HepG2 (cell line): ENCODE results near the gene ARL4D. TPM values are rescaled to one million over a fixed set of nuclear protein-coding genes. Genes with fewer than 3 reads are reported as not detected.

Experiments used
- ARNT ChIP-seq: fragments of 450-650 bp; IDR thresholded peaks from 2 replicates; pipeline ENCODE4 v1.6.1; 2017
- IKZF4 ChIP-seq: sonication (generic); formaldehyde crosslinking; IDR thresholded peaks from 2 replicates; pipeline ENCODE4 v1.5.1; 2020; ENCODE audit warnings: borderline replicate concordance, mild to moderate bottlenecking, low read depth, missing genetic modification reagents; ENCODE audit errors: not compliant biosample characterization
- JARID2 ChIP-seq: sonication (generic); formaldehyde crosslinking; IDR thresholded peaks from 2 replicates; pipeline ENCODE4 v1.8.1; 2023; ENCODE audit warnings: missing genetic modification reagents, inconsistent platforms; ENCODE audit not compliant: insufficient replicate concordance
- NFE2L2 ChIP-seq: fragments of 150-350 bp; IDR thresholded peaks from 2 replicates; pipeline ENCODE4 v1.6.1; 2014; ENCODE audit warnings: low read length
- NONO ChIP-seq, 2 experiments: fragments of 450-650 bp in 1 of 2; sonication (generic) in 1 of 2; formaldehyde crosslinking in 1 of 2; IDR thresholded peaks in 1 of 2; conservative IDR thresholded peaks in 1 of 2; 2 replicates each; pipeline versions ENCODE4 v1.6.1 to v1.8.0; 2017 to 2022; ENCODE audit warnings: mild to moderate bottlenecking in 1 of 2, missing genetic modification reagents in 1 of 2, moderate library complexity in 1 of 2
- NR1H2 ChIP-seq: sonication (generic); formaldehyde crosslinking; IDR thresholded peaks from 2 replicates; pipeline ENCODE4 v1.8.1; 2022; ENCODE audit warnings: low read depth, missing genetic modification reagents, borderline replicate concordance
- PAX8 ChIP-seq: sonication (generic); formaldehyde crosslinking; IDR thresholded peaks from 2 replicates; pipeline ENCODE4 v1.8.0; 2022; ENCODE audit warnings: mild to moderate bottlenecking, missing genetic modification reagents, borderline replicate concordance
- RFX1 ChIP-seq: fragments of 450-650 bp; IDR thresholded peaks from 2 replicates; pipeline ENCODE4 v1.6.1; 2017
- RFX3 ChIP-seq: IDR thresholded peaks from 2 replicates; pipeline ENCODE4 v1.6.1; 2016; ENCODE audit warnings: missing biosample characterization, missing genetic modification reagents
- SP5 ChIP-seq: IDR thresholded peaks from 2 replicates; pipeline ENCODE4 v1.6.1; 2016; ENCODE audit warnings: low read depth, borderline replicate concordance
- ZKSCAN8 ChIP-seq: IDR thresholded peaks from 2 replicates; pipeline ENCODE4 v1.6.1; 2016; ENCODE audit warnings: borderline replicate concordance, missing genetic modification reagents, missing compliant biosample characterization
- ZNF331 ChIP-seq: sonication (generic); formaldehyde crosslinking; IDR thresholded peaks from 2 replicates; pipeline ENCODE4 v1.4.0; 2020; ENCODE audit warnings: missing genetic modification reagents
- ZNF33A ChIP-seq: sonication (generic); formaldehyde crosslinking; IDR thresholded peaks from 2 replicates; pipeline ENCODE4 v1.5.1; 2020; ENCODE audit warnings: missing genetic modification reagents, mild to moderate bottlenecking, moderate library complexity, borderline replicate concordance
- polyA plus RNA-seq, 8 experiments: library from polyadenylated mRNA; depleted of rRNA in 3 of 8; stranded (reverse) in 7 of 8; unstranded in 1 of 8; fragments of >200 nt; fragmentation: Illumina TruSeq in 4 of 8; extraction: Trizol in 4 of 8; gene quantifications; 2 replicates each; pipeline versions ENCODE4 v1.2.1 to v1.2.3, GENCODE V29; 2011 to 2016; ENCODE audit warnings: low read depth in 4 of 8, missing spikeins in 1 of 8, mixed read lengths in 1 of 8; ENCODE audit not compliant: insufficient read depth in 1 of 8
- total RNA-seq, 5 experiments: library from RNA; depleted of rRNA; stranded (reverse); fragments of >200 nt; fragmentation: Illumina TruSeq; extraction: Trizol; gene quantifications; 2 replicates each; pipeline ENCODE4 v1.2.3, GENCODE V29; 2016; ENCODE audit warnings: low read depth in 1 of 5
- TF ChIP-seq, protein P1 (sequence below): IDR thresholded peaks from 2 replicates; pipeline ENCODE4 v1.6.1; 2016
- TF ChIP-seq, protein P2 (sequence below): sonication (generic); formaldehyde crosslinking; IDR thresholded peaks from 2 replicates; pipeline ENCODE4 v1.4.0; 2020; ENCODE audit warnings: mild to moderate bottlenecking, missing genetic modification reagents
- TF ChIP-seq, protein P3 (sequence below): sonication (generic); formaldehyde crosslinking; conservative IDR thresholded peaks from 2 replicates; pipeline ENCODE4 v1.8.0; 2022; ENCODE audit warnings: missing genetic modification reagents
- TF ChIP-seq, protein P4 (sequence below): sonication (generic); formaldehyde crosslinking; IDR thresholded peaks from 2 replicates; pipeline ENCODE4 v1.9.0; 2021; ENCODE audit warnings: missing genetic modification reagents, borderline replicate concordance
- TF ChIP-seq, protein P5 (sequence below): sonication (generic); formaldehyde crosslinking; IDR thresholded peaks from 2 replicates; pipeline ENCODE4 v1.8.0; 2022; ENCODE audit warnings: mild to moderate bottlenecking, missing genetic modification reagents, moderate library complexity

Gene ARL4D
- total and polyA plus RNA-seq, 2 of the 13 experiments (the other 11 are each of a cell fraction or from before 2014, with no cell fraction given), result 9.0 to 25.9 TPM

DNA sequence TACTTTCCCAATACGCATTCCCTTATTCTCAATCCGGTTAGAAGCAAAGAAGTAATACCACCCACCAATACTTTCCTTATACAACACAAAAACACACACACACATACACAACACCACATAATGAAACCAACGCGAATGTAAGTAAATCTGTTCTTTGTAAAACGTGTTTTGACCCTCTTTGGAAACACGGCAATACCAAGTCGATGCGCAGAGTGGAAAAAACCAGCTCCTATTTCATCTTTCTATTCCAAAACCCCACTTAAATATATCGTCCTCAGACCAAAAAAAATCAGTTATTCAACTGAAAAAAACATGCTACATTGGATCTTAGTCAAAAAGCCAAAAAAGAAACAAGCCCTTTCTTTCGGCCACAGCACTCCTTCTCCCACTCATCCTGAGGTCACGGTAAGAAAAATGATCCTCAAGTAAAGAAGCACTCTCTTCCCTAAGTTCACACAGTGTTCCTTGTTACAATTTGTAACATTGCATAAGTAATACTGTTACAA is 31.0 kb upstream of the ARL4D start (continued):
- TF ChIP-seq, protein P1, sequence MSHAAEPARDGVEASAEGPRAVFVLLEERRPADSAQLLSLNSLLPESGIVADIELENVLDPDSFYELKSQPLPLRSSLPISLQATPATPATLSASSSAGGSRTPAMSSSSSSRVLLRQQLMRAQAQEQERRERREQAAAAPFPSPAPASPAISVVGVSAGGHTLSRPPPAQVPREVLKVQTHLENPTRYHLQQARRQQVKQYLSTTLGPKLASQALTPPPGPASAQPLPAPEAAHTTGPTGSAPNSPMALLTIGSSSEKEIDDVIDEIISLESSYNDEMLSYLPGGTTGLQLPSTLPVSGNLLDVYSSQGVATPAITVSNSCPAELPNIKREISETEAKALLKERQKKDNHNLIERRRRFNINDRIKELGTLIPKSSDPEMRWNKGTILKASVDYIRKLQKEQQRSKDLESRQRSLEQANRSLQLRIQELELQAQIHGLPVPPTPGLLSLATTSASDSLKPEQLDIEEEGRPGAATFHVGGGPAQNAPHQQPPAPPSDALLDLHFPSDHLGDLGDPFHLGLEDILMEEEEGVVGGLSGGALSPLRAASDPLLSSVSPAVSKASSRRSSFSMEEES (CRISPR knock-in tag), result peak; percentile 25; the same call in 1 of the 2 replicates
- TF ChIP-seq IKZF4 (CRISPR knock-in tag) (no peak), ZNF33A (CRISPR knock-in tag) (peak; percentile 77; the same call in 1 of the 2 replicates), JARID2 (CRISPR knock-in tag) (peak; percentile 79), NFE2L2 (no peak), NONO (IDR thresholded peaks at IDR 0.05) (peak; percentile 77; the same call in 1 of the 2 replicates), NONO (CRISPR knock-in tag; conservative IDR thresholded peaks at IDR 0.05) (peak; percentile 76; the same call in 1 of the 2 replicates), ZNF331 (CRISPR knock-in tag) (peak; percentile 74), ZKSCAN8 (CRISPR knock-in tag) (peak; percentile 49; the same call in 1 of the 2 replicates), RFX1 (no peak), RFX3 (CRISPR knock-in tag) (0 out of 2 replicates have a peak, but pooled peaks have one; percentile 29), PAX8 (CRISPR knock-in tag) (no peak), NR1H2 (0 out of 2 replicates have a peak, but pooled peaks have one; percentile 52), ARNT (no peak), SP5 (CRISPR knock-in tag) (peak; percentile 31; the same call in 1 of the 2 replicates)
- TF ChIP-seq, protein P2, sequence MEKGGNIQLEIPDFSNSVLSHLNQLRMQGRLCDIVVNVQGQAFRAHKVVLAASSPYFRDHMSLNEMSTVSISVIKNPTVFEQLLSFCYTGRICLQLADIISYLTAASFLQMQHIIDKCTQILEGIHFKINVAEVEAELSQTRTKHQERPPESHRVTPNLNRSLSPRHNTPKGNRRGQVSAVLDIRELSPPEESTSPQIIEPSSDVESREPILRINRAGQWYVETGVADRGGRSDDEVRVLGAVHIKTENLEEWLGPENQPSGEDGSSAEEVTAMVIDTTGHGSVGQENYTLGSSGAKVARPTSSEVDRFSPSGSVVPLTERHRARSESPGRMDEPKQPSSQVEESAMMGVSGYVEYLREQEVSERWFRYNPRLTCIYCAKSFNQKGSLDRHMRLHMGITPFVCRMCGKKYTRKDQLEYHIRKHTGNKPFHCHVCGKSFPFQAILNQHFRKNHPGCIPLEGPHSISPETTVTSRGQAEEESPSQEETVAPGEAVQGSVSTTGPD, result no peak
- TF ChIP-seq, protein P3, sequence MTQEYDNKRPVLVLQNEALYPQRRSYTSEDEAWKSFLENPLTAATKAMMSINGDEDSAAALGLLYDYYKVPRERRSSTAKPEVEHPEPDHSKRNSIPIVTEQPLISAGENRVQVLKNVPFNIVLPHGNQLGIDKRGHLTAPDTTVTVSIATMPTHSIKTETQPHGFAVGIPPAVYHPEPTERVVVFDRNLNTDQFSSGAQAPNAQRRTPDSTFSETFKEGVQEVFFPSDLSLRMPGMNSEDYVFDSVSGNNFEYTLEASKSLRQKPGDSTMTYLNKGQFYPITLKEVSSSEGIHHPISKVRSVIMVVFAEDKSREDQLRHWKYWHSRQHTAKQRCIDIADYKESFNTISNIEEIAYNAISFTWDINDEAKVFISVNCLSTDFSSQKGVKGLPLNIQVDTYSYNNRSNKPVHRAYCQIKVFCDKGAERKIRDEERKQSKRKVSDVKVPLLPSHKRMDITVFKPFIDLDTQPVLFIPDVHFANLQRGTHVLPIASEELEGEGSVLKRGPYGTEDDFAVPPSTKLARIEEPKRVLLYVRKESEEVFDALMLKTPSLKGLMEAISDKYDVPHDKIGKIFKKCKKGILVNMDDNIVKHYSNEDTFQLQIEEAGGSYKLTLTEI (CRISPR knock-in tag), result no peak
- TF ChIP-seq, protein P4, sequence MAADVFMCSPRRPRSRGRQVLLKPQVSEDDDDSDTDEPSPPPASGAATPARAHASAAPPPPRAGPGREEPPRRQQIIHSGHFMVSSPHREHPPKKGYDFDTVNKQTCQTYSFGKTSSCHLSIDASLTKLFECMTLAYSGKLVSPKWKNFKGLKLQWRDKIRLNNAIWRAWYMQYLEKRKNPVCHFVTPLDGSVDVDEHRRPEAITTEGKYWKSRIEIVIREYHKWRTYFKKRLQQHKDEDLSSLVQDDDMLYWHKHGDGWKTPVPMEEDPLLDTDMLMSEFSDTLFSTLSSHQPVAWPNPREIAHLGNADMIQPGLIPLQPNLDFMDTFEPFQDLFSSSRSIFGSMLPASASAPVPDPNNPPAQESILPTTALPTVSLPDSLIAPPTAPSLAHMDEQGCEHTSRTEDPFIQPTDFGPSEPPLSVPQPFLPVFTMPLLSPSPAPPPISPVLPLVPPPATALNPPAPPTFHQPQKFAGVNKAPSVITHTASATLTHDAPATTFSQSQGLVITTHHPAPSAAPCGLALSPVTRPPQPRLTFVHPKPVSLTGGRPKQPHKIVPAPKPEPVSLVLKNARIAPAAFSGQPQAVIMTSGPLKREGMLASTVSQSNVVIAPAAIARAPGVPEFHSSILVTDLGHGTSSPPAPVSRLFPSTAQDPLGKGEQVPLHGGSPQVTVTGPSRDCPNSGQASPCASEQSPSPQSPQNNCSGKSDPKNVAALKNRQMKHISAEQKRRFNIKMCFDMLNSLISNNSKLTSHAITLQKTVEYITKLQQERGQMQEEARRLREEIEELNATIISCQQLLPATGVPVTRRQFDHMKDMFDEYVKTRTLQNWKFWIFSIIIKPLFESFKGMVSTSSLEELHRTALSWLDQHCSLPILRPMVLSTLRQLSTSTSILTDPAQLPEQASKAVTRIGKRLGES (CRISPR knock-in tag), result peak; percentile 53; the same call in 1 of the 2 replicates
- TF ChIP-seq, protein P5, sequence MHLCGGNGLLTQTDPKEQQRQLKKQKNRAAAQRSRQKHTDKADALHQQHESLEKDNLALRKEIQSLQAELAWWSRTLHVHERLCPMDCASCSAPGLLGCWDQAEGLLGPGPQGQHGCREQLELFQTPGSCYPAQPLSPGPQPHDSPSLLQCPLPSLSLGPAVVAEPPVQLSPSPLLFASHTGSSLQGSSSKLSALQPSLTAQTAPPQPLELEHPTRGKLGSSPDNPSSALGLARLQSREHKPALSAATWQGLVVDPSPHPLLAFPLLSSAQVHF (CRISPR knock-in tag), result no peak; the same call in 1 of the 2 replicates
